Astrocyte (in vitro differentiated cells and primary cell): ENCODE results near the gene POLG.

Experiments used
- EZH2 ChIP-seq: IDR thresholded peaks from 2 replicates; pipeline ENCODE4 v1.6.1; 2012; ENCODE audit warnings: mild to moderate bottlenecking, low read length, inconsistent platforms; ENCODE audit not compliant: insufficient read depth
- TF ChIP-seq, protein P1 (sequence below): IDR thresholded peaks from 2 replicates; pipeline ENCODE4 v1.5.1; 2011; ENCODE audit warnings: low read depth, mild to moderate bottlenecking, inconsistent platforms, low read length, moderate library complexity; ENCODE audit not compliant: insufficient read depth

DNA sequence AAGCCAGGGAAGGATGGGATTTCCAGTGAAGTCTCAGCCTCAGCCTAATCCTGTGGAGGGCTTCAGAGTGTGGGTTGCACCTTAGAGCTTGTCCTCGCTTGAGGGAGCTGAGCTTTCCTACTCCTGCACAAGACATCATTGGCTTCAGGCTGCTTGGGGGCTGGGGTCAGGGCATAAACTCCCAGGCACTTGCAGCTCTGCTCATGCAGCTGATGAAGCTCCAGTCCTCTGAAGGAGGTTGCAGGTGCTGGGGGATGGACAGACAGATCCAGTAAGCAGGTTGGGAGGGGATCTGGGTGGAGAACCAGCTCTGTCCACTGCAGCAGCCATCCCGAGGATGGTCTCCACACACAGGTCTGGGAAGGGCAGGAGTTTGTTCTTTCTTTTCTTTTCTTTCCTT, 19.4 kb upstream of the POLG start:
- TF ChIP-seq EZH2, result no peak
- TF ChIP-seq, protein P1, sequence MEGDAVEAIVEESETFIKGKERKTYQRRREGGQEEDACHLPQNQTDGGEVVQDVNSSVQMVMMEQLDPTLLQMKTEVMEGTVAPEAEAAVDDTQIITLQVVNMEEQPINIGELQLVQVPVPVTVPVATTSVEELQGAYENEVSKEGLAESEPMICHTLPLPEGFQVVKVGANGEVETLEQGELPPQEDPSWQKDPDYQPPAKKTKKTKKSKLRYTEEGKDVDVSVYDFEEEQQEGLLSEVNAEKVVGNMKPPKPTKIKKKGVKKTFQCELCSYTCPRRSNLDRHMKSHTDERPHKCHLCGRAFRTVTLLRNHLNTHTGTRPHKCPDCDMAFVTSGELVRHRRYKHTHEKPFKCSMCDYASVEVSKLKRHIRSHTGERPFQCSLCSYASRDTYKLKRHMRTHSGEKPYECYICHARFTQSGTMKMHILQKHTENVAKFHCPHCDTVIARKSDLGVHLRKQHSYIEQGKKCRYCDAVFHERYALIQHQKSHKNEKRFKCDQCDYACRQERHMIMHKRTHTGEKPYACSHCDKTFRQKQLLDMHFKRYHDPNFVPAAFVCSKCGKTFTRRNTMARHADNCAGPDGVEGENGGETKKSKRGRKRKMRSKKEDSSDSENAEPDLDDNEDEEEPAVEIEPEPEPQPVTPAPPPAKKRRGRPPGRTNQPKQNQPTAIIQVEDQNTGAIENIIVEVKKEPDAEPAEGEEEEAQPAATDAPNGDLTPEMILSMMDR, result no peak
